ENCODE data around the gene CAPN2.

GRCh38 chr1:223720971-223721591 lies 8.7 kb downstream of the CAPN2 start:
- TF ChIP-seq CTCF (IDR thresholded peaks at IDR 0.05; ENCODE audit: insufficient read depth, low read depth, low read length) (no peak), EZH2 (IDR thresholded peaks at IDR 0.05; ENCODE audit: insufficient read depth, low read length) (no peak)

Measured in astrocyte (in vitro differentiated cells and primary cell).